GM11168 (cell line): ENCODE results near the gene SMIM33.

Experiments used
- in situ Hi-C: fragments of 300-500 bp; cut with MboI; formaldehyde crosslinking; loops from one replicate; pipeline ENCODE4 v1.12.0; 2022; ENCODE audit warnings: low sequenced_read_pairs; ENCODE audit not compliant: unreplicated experiment

SMIM33 gene

GRCh38 chr5:139513852-139514485 lies 43.2 kb downstream of the SMIM33 start:
- in situ Hi-C loops, result no loop called here

- in situ Hi-C loops, result no loop called here
Measured at GRCh38 chr5:139514486-139514856, 43.7 kb downstream of the SMIM33 start.

- in situ Hi-C loops, result loop anchor here (5.0 kb wide), 1 partner anchor 106 kb away; no protein-coding TSS in a partner anchor
Measured at GRCh38 chr5:139517683-139518564, 47.1 kb downstream of the SMIM33 start.
